ENCODE measurements around the gene AGBL4.

- TF ChIP-seq CTCF (conservative IDR thresholded peaks at IDR 0.05 in 1 of 2, IDR thresholded peaks at IDR 0.05 in 1 of 2; ENCODE audit: extremely low read depth in 1 of 2, insufficient read depth in 1 of 2, low read depth in 1 of 2, low read length in 2 of 2) (no peak), EZH2 (IDR thresholded peaks at IDR 0.05; ENCODE audit: borderline replicate concordance, low read length) (no peak)
These were observed 1172.1 kb downstream of the AGBL4 start for GRCh38 chr1:48851638-48852037.

Measured in mammary epithelial cell (primary cell).